ENCODE data around the gene TRABD2B. TPM values are rescaled to one million over a fixed set of nuclear protein-coding genes. Genes with fewer than 3 reads are reported as not detected.

The TRABD2B gene
- total RNA-seq, 4 donors from 2014 or later = 0.35 to 2.5 (median 0.88) TPM

DNA sequence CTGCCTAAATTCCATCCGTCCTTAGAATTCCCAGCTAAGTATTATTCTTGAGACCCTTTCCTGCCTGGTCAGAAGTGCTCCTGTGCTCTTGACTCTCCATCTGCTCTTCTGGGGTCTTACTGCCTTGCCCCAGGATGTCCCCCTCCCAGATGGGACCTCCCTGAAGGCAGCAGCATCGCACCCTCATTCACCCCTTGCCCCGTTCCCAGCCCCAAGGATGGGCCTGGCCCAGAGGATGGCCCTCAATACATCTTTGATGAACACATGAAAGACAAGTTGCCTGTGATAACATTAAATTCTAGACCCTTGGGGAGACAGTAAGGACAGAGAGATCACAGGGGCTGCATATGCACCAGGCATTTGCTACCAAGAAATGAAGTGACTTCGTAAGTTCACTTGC, 167.2 kb downstream of the TRABD2B start:
- H3K27me3 ChIP-seq = no peaks in the 10 kb centered on the region
- DNase-seq = peak in 1 of 3 donors; percentile 43
- H3K4me1 ChIP-seq = peaks cover 0 to 14% (median 0%) of the 10 kb centered on the region in 4 donors
- H3K36me3 ChIP-seq = no peaks in the 10 kb centered on the region
- H3K9me3 ChIP-seq = no peaks in the 10 kb centered on the region
- TF ChIP-seq, protein P1, sequence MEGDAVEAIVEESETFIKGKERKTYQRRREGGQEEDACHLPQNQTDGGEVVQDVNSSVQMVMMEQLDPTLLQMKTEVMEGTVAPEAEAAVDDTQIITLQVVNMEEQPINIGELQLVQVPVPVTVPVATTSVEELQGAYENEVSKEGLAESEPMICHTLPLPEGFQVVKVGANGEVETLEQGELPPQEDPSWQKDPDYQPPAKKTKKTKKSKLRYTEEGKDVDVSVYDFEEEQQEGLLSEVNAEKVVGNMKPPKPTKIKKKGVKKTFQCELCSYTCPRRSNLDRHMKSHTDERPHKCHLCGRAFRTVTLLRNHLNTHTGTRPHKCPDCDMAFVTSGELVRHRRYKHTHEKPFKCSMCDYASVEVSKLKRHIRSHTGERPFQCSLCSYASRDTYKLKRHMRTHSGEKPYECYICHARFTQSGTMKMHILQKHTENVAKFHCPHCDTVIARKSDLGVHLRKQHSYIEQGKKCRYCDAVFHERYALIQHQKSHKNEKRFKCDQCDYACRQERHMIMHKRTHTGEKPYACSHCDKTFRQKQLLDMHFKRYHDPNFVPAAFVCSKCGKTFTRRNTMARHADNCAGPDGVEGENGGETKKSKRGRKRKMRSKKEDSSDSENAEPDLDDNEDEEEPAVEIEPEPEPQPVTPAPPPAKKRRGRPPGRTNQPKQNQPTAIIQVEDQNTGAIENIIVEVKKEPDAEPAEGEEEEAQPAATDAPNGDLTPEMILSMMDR (IDR thresholded peaks at IDR 0.05) = no peak
- TF ChIP-seq POLR2A (IDR thresholded peaks at IDR 0.05) = no peak
- no peak overlapping the region for H3K4me3 ChIP-seq
- no peak overlapping the region for H3K27ac ChIP-seq

DNA sequence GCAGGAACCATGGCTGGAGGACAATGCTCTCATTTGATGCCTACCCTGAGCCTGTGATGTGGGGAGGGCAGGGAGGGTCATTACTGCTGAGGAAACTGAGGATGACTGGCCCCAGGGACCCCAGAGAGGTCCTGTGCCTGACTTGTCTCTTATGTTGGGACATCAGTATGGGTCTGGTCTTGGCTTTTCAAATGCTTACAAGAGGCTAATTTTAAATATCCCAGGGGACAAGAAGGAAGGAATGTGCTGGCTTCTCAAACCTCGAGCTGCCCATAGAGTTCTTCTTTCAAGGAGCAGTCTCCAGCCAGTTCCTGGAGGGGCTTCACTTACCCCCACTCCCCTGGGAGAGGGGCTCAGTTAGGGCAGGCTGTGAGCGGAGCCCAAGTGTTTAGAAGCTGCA, 168.2 kb downstream of the TRABD2B start:
- TF ChIP-seq, protein P1 (IDR thresholded peaks at IDR 0.05) = no peak
- no peak for TF ChIP-seq POLR2A (IDR thresholded peaks at IDR 0.05)
- DNase-seq = no peak
- H3K4me1 ChIP-seq = peaks cover 0 to 14% (median 0%) of the 10 kb centered on the region in 4 donors
- H3K9me3 ChIP-seq = no peaks in the 10 kb centered on the region
- H3K36me3 ChIP-seq = no peaks in the 10 kb centered on the region
- H3K4me3 ChIP-seq = no peak overlapping the region
- H3K27me3 ChIP-seq = no peaks in the 10 kb centered on the region
- H3K27ac ChIP-seq = no peak overlapping the region

DNA sequence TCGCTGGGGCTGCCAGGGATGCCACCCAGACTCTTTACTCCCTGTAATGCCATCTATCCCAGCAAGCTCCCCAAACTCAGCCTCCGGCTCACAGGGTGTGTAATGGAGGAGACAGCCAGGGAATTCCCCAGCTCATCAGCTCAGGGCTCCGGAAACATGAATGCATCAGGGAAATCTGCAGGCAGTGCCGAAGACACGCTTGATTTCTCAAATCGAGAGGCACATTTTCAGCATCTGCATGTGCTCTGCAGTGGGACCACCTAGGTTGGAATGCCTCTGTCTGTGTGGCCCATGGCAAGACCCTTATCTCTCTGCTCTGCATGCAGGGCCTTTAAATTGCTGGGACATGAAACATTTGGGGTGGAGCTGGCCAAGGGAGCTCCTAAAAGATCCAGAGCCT, 170.1 kb downstream of the TRABD2B start:
- Histone ChIP-seq H3K4me3 (no peak overlapping the region), H3K9me3 (no peaks in the 10 kb centered on the region), H3K27ac (no peak overlapping the region), H3K4me1 (peaks cover 0 to 8% (median 0%) of the 10 kb centered on the region in 4 donors), H3K36me3 (no peaks in the 10 kb centered on the region), H3K27me3 (no peaks in the 10 kb centered on the region)
- TF ChIP-seq, protein P1 (IDR thresholded peaks at IDR 0.05) = no peak
- no peak for TF ChIP-seq POLR2A (IDR thresholded peaks at IDR 0.05)
- no peak for DNase-seq

DNA sequence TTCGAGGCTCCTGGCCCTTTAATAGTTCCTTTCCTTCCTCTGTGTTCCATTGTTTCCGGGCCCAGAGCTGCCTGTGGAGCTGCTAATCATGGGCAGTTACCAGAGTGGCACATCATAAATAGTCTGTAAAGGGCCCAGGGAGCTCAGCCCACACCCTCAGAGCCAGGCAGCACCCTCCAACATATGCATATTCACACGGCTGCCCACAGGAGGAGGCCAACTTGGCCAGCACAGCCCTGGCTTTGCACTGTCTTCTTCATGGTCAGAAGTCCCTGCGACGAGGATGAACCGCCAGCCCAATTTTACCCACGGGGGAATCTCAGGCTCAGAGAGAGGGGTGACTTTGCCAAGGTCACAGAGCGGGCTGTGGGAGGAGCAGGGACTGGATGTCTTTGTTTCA, 172.5 kb downstream of the TRABD2B start:
- H3K9me3 ChIP-seq = no peaks in the 10 kb centered on the region
- H3K27me3 ChIP-seq = no peaks in the 10 kb centered on the region
- H3K4me3 ChIP-seq = no peak overlapping the region
- no peaks in the 10 kb centered on the region for H3K36me3 ChIP-seq
- no peak for TF ChIP-seq POLR2A (IDR thresholded peaks at IDR 0.05)
- TF ChIP-seq, protein P1 (IDR thresholded peaks at IDR 0.05) = no peak
- no peaks in the 10 kb centered on the region for H3K4me1 ChIP-seq
- DNase-seq = peak in 1 of 3 donors; percentile 60
- peak overlapping the region in 1 of 4 donors; percentile 49 for H3K27ac ChIP-seq

DNA sequence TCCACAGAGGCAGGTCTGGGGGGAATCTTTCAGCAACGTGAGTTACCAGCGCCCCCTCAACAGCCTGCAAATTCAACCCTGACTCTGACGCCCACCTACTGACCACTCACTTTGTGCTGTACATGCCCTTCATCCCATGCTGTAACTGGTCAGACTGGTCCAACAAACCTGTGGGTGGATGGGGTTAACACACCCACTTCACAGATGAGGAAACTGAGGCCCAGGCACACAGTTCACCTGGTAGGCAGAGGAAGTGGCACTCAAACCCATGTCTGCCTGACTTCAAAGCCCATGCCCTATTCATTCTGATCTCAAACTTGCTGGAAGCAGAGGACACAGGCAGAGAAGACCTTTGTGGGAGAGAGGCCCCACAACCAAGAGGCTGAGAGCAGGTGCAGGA, 172.9 kb downstream of the TRABD2B start:
- no peaks in the 10 kb centered on the region for H3K9me3 ChIP-seq
- no peak for DNase-seq
- peak overlapping the region in 1 of 4 donors; percentile 49 for H3K27ac ChIP-seq

DNA sequence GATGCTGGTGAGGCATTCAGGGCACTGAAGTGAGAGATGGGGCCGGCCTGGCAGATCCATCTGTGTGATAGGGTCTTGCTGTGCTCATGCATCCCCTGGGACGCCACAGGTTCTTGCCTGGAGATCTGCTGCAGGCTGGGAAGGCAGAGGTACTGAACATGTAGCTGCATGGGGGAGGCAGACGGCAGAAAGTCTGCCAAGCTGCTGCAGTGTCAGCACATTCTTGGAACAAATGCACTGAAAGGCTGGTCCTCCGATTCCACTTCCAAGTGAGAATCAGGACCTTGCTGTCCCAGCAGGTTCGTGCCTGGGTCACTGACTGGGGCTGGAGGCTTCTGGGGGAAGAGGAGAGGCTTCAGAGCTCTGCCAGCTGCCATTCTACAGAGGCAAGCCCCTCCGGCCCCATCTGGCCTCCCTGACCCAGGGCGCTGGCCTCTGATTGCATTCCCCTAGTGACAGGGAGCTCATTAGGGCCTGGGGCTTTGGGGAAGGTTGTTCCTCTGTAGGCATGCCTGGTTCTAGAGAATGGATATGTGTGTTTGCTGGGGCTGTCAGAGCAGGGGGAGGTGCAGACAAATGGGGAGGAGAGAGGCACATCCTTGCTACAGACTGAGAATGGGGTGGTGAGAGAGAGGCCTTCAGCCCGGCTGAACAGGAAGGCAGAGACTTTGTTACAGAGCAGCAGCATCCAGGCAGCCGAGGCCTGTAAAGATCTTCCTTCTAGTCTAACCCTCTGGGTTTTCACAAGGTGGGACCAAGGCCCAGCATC, 174.0 kb downstream of the TRABD2B start:
- Histone ChIP-seq H3K27me3 (no peaks in the 10 kb centered on the region), H3K4me1 (no peaks in the 10 kb centered on the region), H3K9me3 (no peaks in the 10 kb centered on the region), H3K36me3 (no peaks in the 10 kb centered on the region), H3K4me3 (no peak overlapping the region), H3K27ac (no peak overlapping the region)
- TF ChIP-seq POLR2A (IDR thresholded peaks at IDR 0.05) = no peak
- TF ChIP-seq, protein P1 (IDR thresholded peaks at IDR 0.05) = no peak
- no peak for DNase-seq

More for the DNA sequence above, 172.9 kb downstream of the TRABD2B start:
- no peaks in the 10 kb centered on the region for H3K4me1 ChIP-seq
- no peaks in the 10 kb centered on the region for H3K27me3 ChIP-seq
- no peak for TF ChIP-seq POLR2A (IDR thresholded peaks at IDR 0.05)
- no peaks in the 10 kb centered on the region for H3K36me3 ChIP-seq
- H3K4me3 ChIP-seq = no peak overlapping the region
